SK-N-SH (cell line): Measurements from ENCODE around the gene PELI1. TPM values are rescaled to one million over a fixed set of nuclear protein-coding genes. Genes with fewer than 3 reads are reported as not detected.

Experiments used
- CTCF ChIA-PET: fragments of 300-600, 350-600 bp; formaldehyde crosslinking; extraction: SDS; loops from one replicate; lab custom pipeline; 2021; lab: Yijun Ruan, JAX
- POLR2A ChIA-PET: fragments of 350-600 bp; sonication (Branson Sonifier 250); formaldehyde crosslinking; extraction: SDS; loops from one replicate; lab custom pipeline; 2020; ENCODE audit warnings: antibody characterized with exemption, inconsistent platforms; lab: Yijun Ruan, JAX
- DNase-seq: peaks from one replicate; pipeline ENCODE4 v3.0.0; 2012
- H2AFZ ChIP-seq: fragments of 200-600 bp; sonication (generic); 2 replicates; pipeline ENCODE4 v1.8.1; 2016; ENCODE audit warnings: antibody characterized with exemption, mild to moderate bottlenecking, low read depth
- H3F3A ChIP-seq: fragments of 200-600 bp; sonication (generic); replicated peaks from 2 replicates; pipeline ENCODE3; 2016; ENCODE audit warnings: antibody characterized with exemption, mild to moderate bottlenecking; ENCODE audit not compliant: insufficient read depth
- H3K27ac ChIP-seq, 2 experiments: fragments of 200-500 bp in 1 of 2; fragments of 200-600 bp in 1 of 2; sonication (Bioruptor generic) in 1 of 2; sonication (generic), shearing (Covaris generic) in 1 of 2; 2 replicates each; pipeline versions ENCODE4 v1.5.1 to v1.6.1; 2014 to 2016; ENCODE audit warnings: low read depth in 2 of 2, inconsistent platforms in 1 of 2, low read length in 1 of 2, mild to moderate bottlenecking in 1 of 2, mixed read lengths in 1 of 2
- H3K27me3 ChIP-seq: fragments of 200-600 bp; sonication (generic), shearing (Covaris generic); 2 replicates; pipeline ENCODE4 v1.6.1; 2016; ENCODE audit warnings: mixed run types; ENCODE audit not compliant: insufficient read depth
- H3K36me3 ChIP-seq, 2 experiments: fragments of 200-500 bp in 1 of 2; fragments of 200-600 bp in 1 of 2; sonication (Bioruptor generic) in 1 of 2; sonication (generic) in 1 of 2; replicated peaks in 1 of 2; 2 replicates each; pipeline versions ENCODE3 to v1.5.1; 2014 to 2016; ENCODE audit warnings: low read length in 1 of 2, mild to moderate bottlenecking in 1 of 2; ENCODE audit not compliant: insufficient read depth in 2 of 2, control insufficient read depth in 1 of 2
- H3K4me1 ChIP-seq, 2 experiments: fragments of 200-500 bp in 1 of 2; fragments of 200-600 bp in 1 of 2; sonication (Bioruptor generic) in 1 of 2; sonication (generic), shearing (Covaris generic) in 1 of 2; 2 replicates each; pipeline versions ENCODE4 v1.5.1 to v1.6.1; 2014 to 2016; ENCODE audit warnings: low read depth in 1 of 2, low read length in 1 of 2, mixed run types in 1 of 2; ENCODE audit not compliant: insufficient read depth in 2 of 2, control insufficient read depth in 1 of 2
- H3K4me2 ChIP-seq: fragments of 200-600 bp; sonication (generic), shearing (Covaris generic); 2 replicates; pipeline ENCODE4 v1.6.1; 2017; ENCODE audit warnings: mixed run types
- H3K4me3 ChIP-seq, 2 experiments: fragments of 200-500 bp in 1 of 2; fragments of 200-600 bp in 1 of 2; sonication (Bioruptor generic) in 1 of 2; sonication (generic), shearing (Covaris generic) in 1 of 2; 2 replicates each; pipeline versions ENCODE4 v1.5.1 to v1.8.1; 2014 to 2016; ENCODE audit warnings: low read depth in 2 of 2, inconsistent platforms in 1 of 2, low read length in 1 of 2, mild to moderate bottlenecking in 1 of 2, mixed read lengths in 1 of 2, moderate library complexity in 1 of 2
- H3K79me2 ChIP-seq: fragments of 200-600 bp; sonication (generic); 2 replicates; pipeline ENCODE4 v1.8.1; 2017; ENCODE audit warnings: mild to moderate bottlenecking; ENCODE audit not compliant: insufficient read depth
- H3K9ac ChIP-seq: fragments of 200-600 bp; sonication (generic); 2 replicates; pipeline ENCODE4 v1.6.1; 2017; ENCODE audit warnings: mixed run types
- H3K9me2 ChIP-seq: fragments of 200-600 bp; sonication (generic); 2 replicates; pipeline ENCODE4 v1.6.1; 2017; ENCODE audit warnings: mixed run types
- H3K9me3 ChIP-seq: fragments of 200-600 bp; sonication (generic); 2 replicates; pipeline ENCODE4 v1.6.1; 2017; ENCODE audit warnings: mixed run types, mild to moderate bottlenecking, moderate library complexity
- H4K20me1 ChIP-seq: fragments of 200-600 bp; sonication (generic); 2 replicates; pipeline ENCODE4 v1.6.1; 2017; ENCODE audit warnings: mild to moderate bottlenecking, mixed run types; ENCODE audit not compliant: insufficient read depth
- EP300 ChIP-seq, 2 experiments: IDR thresholded peaks; 2 replicates each; pipeline versions ENCODE4 v1.4.0 to v1.6.1; 2012; ENCODE audit warnings: borderline replicate concordance in 1 of 2, low read depth in 1 of 2, low read length in 1 of 2
- EZH2phosphoT487 ChIP-seq: fragments of 200-600 bp; sonication (generic); IDR thresholded peaks from 2 replicates; pipeline ENCODE4 v1.6.1; 2017; ENCODE audit warnings: low read depth, mixed run types, mild to moderate bottlenecking, antibody characterized with exemption, moderate library complexity, borderline replicate concordance
- FOSL2 ChIP-seq: IDR thresholded peaks from 2 replicates; pipeline ENCODE4 v1.4.0; 2012; ENCODE audit warnings: low read depth, mild to moderate bottlenecking, moderate library complexity, borderline replicate concordance
- GATA2 ChIP-seq: sonication (generic); formaldehyde crosslinking; IDR thresholded peaks from 2 replicates; pipeline ENCODE4 v1.5.0; 2020; ENCODE audit warnings: mild to moderate bottlenecking, missing genetic modification reagents
- JUND ChIP-seq: IDR thresholded peaks from 2 replicates; pipeline ENCODE4 v1.4.0; 2012
- NFIC ChIP-seq: IDR thresholded peaks from 2 replicates; pipeline ENCODE4 v1.4.0; 2012; ENCODE audit warnings: borderline replicate concordance
- NRF1 ChIP-seq: IDR thresholded peaks from 2 replicates; pipeline ENCODE4 v1.6.1; 2012; ENCODE audit warnings: low read depth, mild to moderate bottlenecking, low read length
- RAD21 ChIP-seq: IDR thresholded peaks from 2 replicates; pipeline ENCODE4 v1.6.1; 2012; ENCODE audit warnings: mild to moderate bottlenecking, low read length
- RFX5 ChIP-seq: IDR thresholded peaks from 2 replicates; pipeline ENCODE4 v1.6.1; 2012; ENCODE audit warnings: mild to moderate bottlenecking, improper control_type of control experiment, low read length
- SIN3A ChIP-seq: IDR thresholded peaks from 2 replicates; pipeline ENCODE4 v1.6.1; 2012; ENCODE audit warnings: low read depth, mild to moderate bottlenecking, low read length, moderate library complexity, borderline replicate concordance
- SMC3 ChIP-seq: IDR thresholded peaks from 2 replicates; pipeline ENCODE4 v1.6.1; 2012; ENCODE audit warnings: low read depth, low read length, improper control_type of control experiment
- TCF12 ChIP-seq: IDR thresholded peaks from 2 replicates; pipeline ENCODE4 v1.4.0; 2012
- TEAD4 ChIP-seq: IDR thresholded peaks from 2 replicates; pipeline ENCODE4 v1.4.0; 2012; ENCODE audit warnings: mild to moderate bottlenecking, borderline replicate concordance; ENCODE audit not compliant: insufficient read depth
- YY1 ChIP-seq: IDR thresholded peaks from 2 replicates; pipeline ENCODE4 v1.4.0; 2012; ENCODE audit warnings: low read depth, mild to moderate bottlenecking
- WGBS: methylation state at CpG from one replicate; pipeline ENCODE4 v1.1.6; 2017; ENCODE audit warnings: low lambda C conversion rate; 5-methylcytosine and 5-hydroxymethylcytosine counted together
- polyA plus RNA-seq, 3 experiments: library from polyadenylated mRNA; depleted of rRNA; stranded (reverse); fragments of >200 nt; gene quantifications; 2 replicates each; pipeline ENCODE4 v1.2.3, GENCODE V29; 2012
- TF ChIP-seq, protein P1 (sequence below): IDR thresholded peaks from 2 replicates; pipeline ENCODE4 v1.4.0; 2012; ENCODE audit warnings: low read depth
- TF ChIP-seq, protein P2 (sequence below): fragments of 200-600 bp; sonication (generic); IDR thresholded peaks from 2 replicates; pipeline ENCODE4 v1.6.1; 2017; ENCODE audit warnings: antibody characterized with exemption, mild to moderate bottlenecking, moderate library complexity
- TF ChIP-seq, protein P3 (sequence below): fragments of 150-350 bp; IDR thresholded peaks from 2 replicates; pipeline ENCODE4 v1.6.1; 2017; ENCODE audit warnings: antibody characterized with exemption, low read length, low read depth, borderline replicate concordance
- TF ChIP-seq, protein P4 (sequence below): IDR thresholded peaks from 2 replicates; pipeline ENCODE4; 2012

PELI1 gene
- polyA plus RNA-seq, 1 of the 3 experiments (the other 2 are of a cell fraction), result 4.2 TPM

DNA sequence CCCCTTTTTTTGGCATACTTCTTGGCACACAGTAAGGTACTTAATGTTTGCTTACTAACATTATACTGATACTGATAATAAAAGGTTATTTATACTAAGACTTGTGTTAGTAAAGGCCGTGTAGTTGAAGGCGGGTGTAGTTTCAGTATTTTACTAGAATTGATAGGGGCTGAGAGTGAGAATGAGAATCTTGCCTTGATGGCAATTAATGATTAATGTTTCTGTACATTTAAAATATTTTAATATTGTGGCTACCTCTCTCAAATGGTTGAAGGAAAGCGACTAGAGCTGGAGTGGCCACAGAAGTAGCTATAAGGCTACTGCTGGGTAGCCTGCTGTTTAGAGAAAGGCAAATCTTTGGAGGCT is 29.3 kb downstream of the PELI1 start:
- H3K4me1 ChIP-seq, result peaks cover 7 to 39% of the 10 kb centered on the region in 2 experiments
- CTCF ChIA-PET, result interaction anchor here (0.6 kb wide), 1 partner anchor 9 kb away, joined by 3 read pairs; no protein-coding TSS in a partner anchor
- 90% methylated on average over 3 of the region's 3 CpGs for WGBS
- peaks cover 20% of the 10 kb centered on the region for H3F3A ChIP-seq
- H3K4me3 ChIP-seq, result no peak overlapping the region
- POLR2A ChIA-PET, result no interaction called here
- no peaks in the 10 kb centered on the region for H3K27me3 ChIP-seq
- no peaks in the 10 kb centered on the region for H3K36me3 ChIP-seq
- no peak overlapping the region for H3K9ac ChIP-seq
- no peaks in the 10 kb centered on the region for H3K9me2 ChIP-seq
- H3K4me2 ChIP-seq, result peak overlapping the region; percentile 61
- H3K79me2 ChIP-seq, result peaks cover 76% of the 10 kb centered on the region
- H3K9me3 ChIP-seq, result no peaks in the 10 kb centered on the region
- H2AFZ ChIP-seq, result no peak overlapping the region
- no peak for DNase-seq
- TF ChIP-seq RFX5, result no peak
- no peak for TF ChIP-seq EP300 (IDR thresholded peaks at IDR 0.05; ENCODE audit: borderline replicate concordance in 1 of 2, low read depth in 1 of 2, low read length in 1 of 2)
- TF ChIP-seq, protein P1, sequence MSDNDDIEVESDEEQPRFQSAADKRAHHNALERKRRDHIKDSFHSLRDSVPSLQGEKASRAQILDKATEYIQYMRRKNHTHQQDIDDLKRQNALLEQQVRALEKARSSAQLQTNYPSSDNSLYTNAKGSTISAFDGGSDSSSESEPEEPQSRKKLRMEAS, result no peak
- TF ChIP-seq GATA2 (CRISPR knock-in tag), result no peak
- TF ChIP-seq RAD21, result no peak
- no peak for TF ChIP-seq YY1
- no peak for TF ChIP-seq NRF1
- TF ChIP-seq SIN3A, result no peak
- TF ChIP-seq, protein P2, sequence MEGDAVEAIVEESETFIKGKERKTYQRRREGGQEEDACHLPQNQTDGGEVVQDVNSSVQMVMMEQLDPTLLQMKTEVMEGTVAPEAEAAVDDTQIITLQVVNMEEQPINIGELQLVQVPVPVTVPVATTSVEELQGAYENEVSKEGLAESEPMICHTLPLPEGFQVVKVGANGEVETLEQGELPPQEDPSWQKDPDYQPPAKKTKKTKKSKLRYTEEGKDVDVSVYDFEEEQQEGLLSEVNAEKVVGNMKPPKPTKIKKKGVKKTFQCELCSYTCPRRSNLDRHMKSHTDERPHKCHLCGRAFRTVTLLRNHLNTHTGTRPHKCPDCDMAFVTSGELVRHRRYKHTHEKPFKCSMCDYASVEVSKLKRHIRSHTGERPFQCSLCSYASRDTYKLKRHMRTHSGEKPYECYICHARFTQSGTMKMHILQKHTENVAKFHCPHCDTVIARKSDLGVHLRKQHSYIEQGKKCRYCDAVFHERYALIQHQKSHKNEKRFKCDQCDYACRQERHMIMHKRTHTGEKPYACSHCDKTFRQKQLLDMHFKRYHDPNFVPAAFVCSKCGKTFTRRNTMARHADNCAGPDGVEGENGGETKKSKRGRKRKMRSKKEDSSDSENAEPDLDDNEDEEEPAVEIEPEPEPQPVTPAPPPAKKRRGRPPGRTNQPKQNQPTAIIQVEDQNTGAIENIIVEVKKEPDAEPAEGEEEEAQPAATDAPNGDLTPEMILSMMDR, result no peak
- TF ChIP-seq EZH2phosphoT487, result no peak
- TF ChIP-seq TEAD4, result no peak
- TF ChIP-seq TCF12, result no peak
- TF ChIP-seq, protein P3, sequence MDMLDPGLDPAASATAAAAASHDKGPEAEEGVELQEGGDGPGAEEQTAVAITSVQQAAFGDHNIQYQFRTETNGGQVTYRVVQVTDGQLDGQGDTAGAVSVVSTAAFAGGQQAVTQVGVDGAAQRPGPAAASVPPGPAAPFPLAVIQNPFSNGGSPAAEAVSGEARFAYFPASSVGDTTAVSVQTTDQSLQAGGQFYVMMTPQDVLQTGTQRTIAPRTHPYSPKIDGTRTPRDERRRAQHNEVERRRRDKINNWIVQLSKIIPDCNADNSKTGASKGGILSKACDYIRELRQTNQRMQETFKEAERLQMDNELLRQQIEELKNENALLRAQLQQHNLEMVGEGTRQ, result no peak
- TF ChIP-seq, all 33 proteins: peak for 0
- Histone ChIP-seq H3K27ac (peak overlapping the region in 1 of 2 experiments; percentile 86; a peak in 1 of 4 replicates), H4K20me1 (no peaks in the 10 kb centered on the region)

DNA sequence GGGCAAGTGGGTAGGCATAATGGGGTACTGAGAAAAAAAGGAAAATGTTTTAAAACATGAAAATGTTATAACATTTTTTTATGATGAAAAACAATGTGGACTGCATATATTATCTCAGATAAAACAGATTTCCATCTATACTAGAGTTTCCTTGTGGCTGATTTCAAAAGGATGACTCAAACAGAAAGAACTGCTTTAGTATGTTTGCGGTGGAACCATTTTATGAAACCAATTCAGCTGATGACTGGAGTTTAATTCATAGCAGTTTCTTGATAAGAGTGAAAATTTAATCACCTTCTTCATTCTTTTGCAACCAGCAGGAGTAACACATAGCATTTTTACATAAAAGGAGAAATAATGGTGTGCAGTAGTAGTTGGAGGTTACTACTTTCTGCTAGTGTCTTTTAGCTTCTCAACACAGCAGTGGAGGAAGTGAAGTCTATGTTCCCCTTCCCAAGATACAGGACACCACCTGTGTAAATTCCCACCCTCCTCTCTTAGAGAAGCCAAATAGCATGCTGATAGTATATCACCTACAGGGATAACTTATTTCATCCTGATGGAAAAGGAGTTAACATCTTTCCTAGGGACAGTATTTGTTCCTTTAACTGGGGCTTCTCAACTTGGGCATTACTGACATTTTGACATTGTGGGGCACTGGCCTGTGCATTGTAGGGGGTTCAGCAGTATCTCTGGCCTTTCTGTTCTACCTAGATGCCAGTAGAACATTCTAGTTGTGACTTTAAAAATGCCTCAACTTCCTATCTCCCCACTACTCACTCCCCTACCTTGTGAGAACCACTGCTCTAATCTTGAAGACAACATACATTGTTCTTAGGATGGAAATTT is 29.9 kb downstream of the PELI1 start:
- TF ChIP-seq GATA2 (CRISPR knock-in tag), result no peak
- TF ChIP-seq EP300 (IDR thresholded peaks at IDR 0.05; ENCODE audit: borderline replicate concordance in 1 of 2, low read depth in 1 of 2, low read length in 1 of 2), result peak in 1 of 2 experiments; percentile 70; a peak in 2 of 4 replicates
- peak; percentile 78 for TF ChIP-seq JUND
- TF ChIP-seq, protein P4, sequence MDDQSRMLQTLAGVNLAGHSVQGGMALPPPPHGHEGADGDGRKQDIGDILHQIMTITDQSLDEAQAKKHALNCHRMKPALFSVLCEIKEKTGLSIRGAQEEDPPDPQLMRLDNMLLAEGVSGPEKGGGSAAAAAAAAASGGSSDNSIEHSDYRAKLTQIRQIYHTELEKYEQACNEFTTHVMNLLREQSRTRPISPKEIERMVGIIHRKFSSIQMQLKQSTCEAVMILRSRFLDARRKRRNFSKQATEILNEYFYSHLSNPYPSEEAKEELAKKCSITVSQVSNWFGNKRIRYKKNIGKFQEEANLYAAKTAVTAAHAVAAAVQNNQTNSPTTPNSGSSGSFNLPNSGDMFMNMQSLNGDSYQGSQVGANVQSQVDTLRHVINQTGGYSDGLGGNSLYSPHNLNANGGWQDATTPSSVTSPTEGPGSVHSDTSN, result peak; percentile 46; the same call in 1 of the 2 replicates
- peak; percentile 20; the same call in 1 of the 2 replicates for TF ChIP-seq NFIC
- TF ChIP-seq YY1, result peak; percentile 63; the same call in 1 of the 2 replicates
- 0 out of 2 replicates have a peak, but pooled peaks have one; percentile 51 for TF ChIP-seq TEAD4
- peak; percentile 84 for TF ChIP-seq FOSL2
- TF ChIP-seq SMC3, result no peak
- TF ChIP-seq TCF12, result peak; percentile 79
- TF ChIP-seq, all 33 proteins: peak for 8
- peaks cover 74% of the 10 kb centered on the region for H3K79me2 ChIP-seq
- H3K4me3 ChIP-seq, result no peak overlapping the region

More for the DNA sequence above, 29.9 kb downstream of the PELI1 start:
- Histone ChIP-seq H3K36me3 (no peaks in the 10 kb centered on the region), H3F3A (peaks cover 20% of the 10 kb centered on the region), H3K9me3 (no peaks in the 10 kb centered on the region), H3K9me2 (no peaks in the 10 kb centered on the region), H3K4me2 (peak overlapping the region; percentile 61), H4K20me1 (no peaks in the 10 kb centered on the region), H3K27me3 (no peaks in the 10 kb centered on the region), H3K9ac (peak overlapping the region; percentile 45; the same call in 1 of the 2 replicates), H2AFZ (no peak overlapping the region), H3K27ac (peak overlapping the region; percentile 22 to 86; a peak in 3 of 4 replicates), H3K4me1 (peaks cover 7 to 39% of the 10 kb centered on the region in 2 experiments)
- ChIA-PET POLR2A (no interaction called here), CTCF (no interaction called here)
- no peak for DNase-seq
- WGBS, result 31% methylated on average over 1 of the region's 1 CpG
